NCI-H82 (cell line): ENCODE results near the gene LIPM.
A peak's percentile ranks its signal among the peaks of the same experiment; 100 is the strongest.

Experiments
- DNase-seq: peaks from one replicate; lab custom pipeline; 2025; lab: John Stamatoyannopoulos, UW

Gene LIPM

GRCh38 chr10:88802523-88803285 is at the start of gene LIPM:
Gene LIPM, plus strand, starts transcription at chr10:88802730. Its CDS starts 167 bp downstream, at chr10:88802897.
- no peak for DNase-seq

GRCh38 chr10:88754287-88754686 is 48.2 kb upstream of the LIPM start:
- no peak for DNase-seq

GRCh38 chr10:88755753-88756152 is 46.8 kb upstream of the LIPM start:
- no peak for DNase-seq

GRCh38 chr10:88756660-88757059 is 45.9 kb upstream of the LIPM start:
- no peak for DNase-seq

- no peak for DNase-seq
These were observed 43.0 kb upstream of the LIPM start, which contains the start of gene LIPN for GRCh38 chr10:88759366-88760101. Gene LIPN, plus strand, starts transcription at chr10:88760020. Its CDS starts 1,386 bp downstream, at chr10:88761406.

- DNase-seq = no peak
These were observed 39.6 kb upstream of the LIPM start for GRCh38 chr10:88762906-88763305.

- DNase-seq = no peak
These were observed 39.1 kb upstream of the LIPM start for GRCh38 chr10:88763441-88763840.

GRCh38 chr10:88764110-88764509 is 38.4 kb upstream of the LIPM start:
- no peak for DNase-seq

GRCh38 chr10:88765816-88766215 is 36.7 kb upstream of the LIPM start:
- no peak for DNase-seq

GRCh38 chr10:88769384-88769783 is 33.1 kb upstream of the LIPM start:
- DNase-seq = no peak

GRCh38 chr10:88781206-88781605 is 21.3 kb upstream of the LIPM start:
- DNase-seq = no peak

GRCh38 chr10:88782222-88782621 is 20.3 kb upstream of the LIPM start:
- no peak for DNase-seq

- DNase-seq = no peak
These were observed 18.8 kb upstream of the LIPM start for GRCh38 chr10:88783724-88784123.

GRCh38 chr10:88786032-88786770 is 16.3 kb upstream of the LIPM start:
- DNase-seq = peak; percentile 29

- no peak for DNase-seq
These were observed 15.1 kb upstream of the LIPM start for GRCh38 chr10:88787463-88787862.

GRCh38 chr10:88788924-88789323 is 13.6 kb upstream of the LIPM start:
- DNase-seq = no peak

- peak; percentile 62 for DNase-seq
These were observed 10.6 kb upstream of the LIPM start for GRCh38 chr10:88791924-88792323.

- no peak for DNase-seq
These were observed 9.9 kb upstream of the LIPM start for GRCh38 chr10:88792661-88793060.

- DNase-seq = no peak
These were observed 8.7 kb upstream of the LIPM start for GRCh38 chr10:88793712-88794299.

- DNase-seq = no peak
These were observed 7.8 kb upstream of the LIPM start for GRCh38 chr10:88794731-88795130.

- DNase-seq = no peak
These were observed 2.1 kb upstream of the LIPM start for GRCh38 chr10:88800152-88801125.
